GM19324 (cell line): ENCODE data around the gene SERTAD2.

Experiments used
- ATAC-seq: cut with Tn5 transposase; IDR thresholded peaks from one replicate; pipeline ENCODE4 v1.9.1; 2021; ENCODE audit warnings: mild to moderate bottlenecking, moderate library complexity; ENCODE audit not compliant: unreplicated experiment, low FRiP score

SERTAD2 gene

GRCh38 chr2:64587561-64587960 lies 66.2 kb downstream of the SERTAD2 start:
- ATAC-seq: no peak

GRCh38 chr2:64586883-64587481 lies 66.7 kb downstream of the SERTAD2 start:
- ATAC-seq: no peak

GRCh38 chr2:64586054-64586453 lies 67.7 kb downstream of the SERTAD2 start:
- no peak for ATAC-seq

- peak; percentile 70 for ATAC-seq
These were observed 70.9 kb downstream of the SERTAD2 start for GRCh38 chr2:64582774-64583340.

- peak; percentile 31 for ATAC-seq
These were observed 71.8 kb downstream of the SERTAD2 start for GRCh38 chr2:64581777-64582539.
